ENCODE data around the gene SHISAL1. TPM values are rescaled to one million over a fixed set of nuclear protein-coding genes. Genes with fewer than 3 reads are reported as not detected.

The SHISAL1 gene
- total RNA-seq, 4 donors from 2014 or later = 0.47 to 1.9 (median 0.75) TPM

Other genes starting within 250 kb of the SHISAL1 start
- 10 to 100 TPM; 19.4 to 56.7 (median 39.6) TPM for gene PARVG, start 132.0 kb downstream of the SHISAL1 start, total RNA-seq
- 10 to 100 TPM; 17.7 to 38.2 (median 25.7) TPM for gene RTL6, start 185.3 kb upstream of the SHISAL1 start, total RNA-seq